HepG2 (cell line): ENCODE results near the gene SPSB2. TPM values are rescaled to one million over a fixed set of nuclear protein-coding genes. Genes with fewer than 3 reads are reported as not detected.

ENCODE experiments used
- ATAC-seq: fragments of 200-7000 bp; cut with Tn5 transposase; 3 replicates; pipeline ENCODE4 v1.9.1; 2020; ENCODE audit warnings: mild to moderate bottlenecking, moderate library complexity
- BruUV-seq: library from RNA; stranded (reverse); fragments of 400-500 nt; replicated peaks from 2 replicates; lab custom pipeline; 2021; lab: Mats Ljungman, UMichigan
- CTCF ChIA-PET: fragments of 300-600 bp; formaldehyde crosslinking; extraction: SDS; loops from one replicate; lab custom pipeline; 2021; ENCODE audit warnings: low total read pairs, inconsistent platforms, low intra/inter-chr PET ratio; lab: Yijun Ruan, JAX
- POLR2A ChIA-PET: fragments of 350-600 bp; sonication (Branson Sonifier 250); formaldehyde crosslinking; loops from one replicate; lab custom pipeline; 2020; ENCODE audit warnings: antibody characterized with exemption, inconsistent platforms; lab: Yijun Ruan, JAX
- DNase-seq: peaks from one replicate; pipeline ENCODE4 v3.0.0-alpha.2; 2015; ENCODE audit warnings: low spot score
- FAIRE-seq: peaks from 3 replicates; lab custom pipeline; 2011; peaks lifted over from hg19 to GRCh38; lab: Jason Lieb, UNC
- H2AFZ ChIP-seq: one replicate; pipeline ENCODE4 v1.6.1; 2011; ENCODE audit warnings: low read length, inconsistent platforms
- H3K27ac ChIP-seq: fragments of 300-600 bp; 3 replicates; pipeline ENCODE4 v1.8.0; 2011; ENCODE audit warnings: mixed run types, mild to moderate bottlenecking, mixed read lengths, low read length, inconsistent platforms; ENCODE audit not compliant: insufficient read depth; ENCODE audit errors: extremely low read length
- H3K27me3 ChIP-seq, 2 experiments: fragments of 200-600 bp in 1 of 2; 2 replicates in 1 of 2; 3 replicates in 1 of 2; pipeline versions ENCODE4 v1.6.0 to v1.8.0; 2011; ENCODE audit warnings: low read length in 2 of 2, mild to moderate bottlenecking in 2 of 2, moderate library complexity in 2 of 2, inconsistent platforms in 1 of 2; ENCODE audit not compliant: insufficient read depth in 2 of 2, control insufficient read depth in 1 of 2
- H3K36me3 ChIP-seq, 2 experiments: fragments of 200-600 bp in 1 of 2; replicated peaks in 1 of 2; 2 replicates in 1 of 2; 3 replicates in 1 of 2; pipeline versions ENCODE4 v1.5.1 to v1.8.0; 2011; ENCODE audit warnings: low read length in 2 of 2, inconsistent platforms in 1 of 2; ENCODE audit not compliant: insufficient read depth in 2 of 2, control insufficient read depth in 1 of 2
- H3K4me1 ChIP-seq: 2 replicates; pipeline ENCODE4 v1.5.1; 2012; ENCODE audit warnings: low read length, inconsistent platforms; ENCODE audit not compliant: insufficient read depth
- H3K4me2 ChIP-seq: 2 replicates; pipeline ENCODE4 v1.6.0; 2011; ENCODE audit warnings: low read depth, low read length, inconsistent platforms
- H3K4me3 ChIP-seq, 3 experiments: fragments of 200-600 bp in 1 of 3; sonication (generic), shearing (Covaris generic) in 1 of 3; replicated peaks in 1 of 3; 2 replicates each; pipeline ENCODE4 v1.5.1; 2011 to 2016; ENCODE audit warnings: low read length in 3 of 3, inconsistent platforms in 2 of 3, low read depth in 2 of 3, mild to moderate bottlenecking in 2 of 3, control low read depth in 1 of 3, mixed read lengths in 1 of 3; ENCODE audit not compliant: insufficient read depth in 1 of 3
- H3K79me2 ChIP-seq: one replicate; pipeline ENCODE4 v1.6.1; 2011; ENCODE audit warnings: low read length, inconsistent platforms; ENCODE audit not compliant: insufficient read depth
- H3K9ac ChIP-seq: 2 replicates; pipeline ENCODE4 v1.6.0; 2011; ENCODE audit warnings: mild to moderate bottlenecking, low read depth, low read length, inconsistent platforms; ENCODE audit not compliant: insufficient read depth
- H3K9me3 ChIP-seq: 2 replicates; pipeline ENCODE4 v1.5.1; 2012; ENCODE audit warnings: mild to moderate bottlenecking, low read length
- H4K20me1 ChIP-seq: 2 replicates; pipeline ENCODE4 v1.6.0; 2011; ENCODE audit warnings: inconsistent platforms, mild to moderate bottlenecking, low read length, moderate library complexity; ENCODE audit not compliant: insufficient read depth
- LRRFIP1 ChIP-seq: sonication (generic); formaldehyde crosslinking; conservative IDR thresholded peaks from 2 replicates; pipeline ENCODE4 v1.4.0; 2020; ENCODE audit warnings: missing genetic modification reagents
- MED1 ChIP-seq: sonication (generic); formaldehyde crosslinking; IDR thresholded peaks from 2 replicates; pipeline ENCODE4 v1.4.0; 2020; ENCODE audit warnings: missing genetic modification reagents
- MXI1 ChIP-seq: IDR thresholded peaks from 3 replicates; pipeline ENCODE4 v1.6.1; 2012; ENCODE audit warnings: low read depth, low read length, inconsistent platforms, borderline replicate concordance
- NFE2L2 ChIP-seq: fragments of 150-350 bp; IDR thresholded peaks from 2 replicates; pipeline ENCODE4 v1.6.1; 2014; ENCODE audit warnings: low read length
- PHF21A ChIP-seq: sonication (generic); formaldehyde crosslinking; IDR thresholded peaks from 2 replicates; pipeline ENCODE4 v1.5.0; 2020; ENCODE audit warnings: mild to moderate bottlenecking, missing genetic modification reagents
- RERE ChIP-seq: IDR thresholded peaks from 2 replicates; pipeline ENCODE4 v1.6.1; 2016; ENCODE audit warnings: low read depth, missing genetic modification reagents, missing compliant biosample characterization
- SYNCRIP ChIP-seq: fragments of 200-400 bp; formaldehyde crosslinking; IDR thresholded peaks from 2 replicates; pipeline ENCODE4 v1.6.1; 2018; ENCODE audit warnings: mild to moderate bottlenecking, low read depth, low read length; ENCODE audit not compliant: insufficient read depth
- ZBTB2 ChIP-seq: sonication (generic); formaldehyde crosslinking; IDR thresholded peaks from 2 replicates; pipeline ENCODE4 v1.8.0; 2022; ENCODE audit warnings: low read depth, missing genetic modification reagents
- ZEB1 ChIP-seq: IDR thresholded peaks from 2 replicates; pipeline ENCODE4 v1.6.1; 2012; ENCODE audit warnings: mild to moderate bottlenecking, low read depth, inconsistent platforms; ENCODE audit not compliant: insufficient replicate concordance
- ZNF737 ChIP-seq: sonication (generic); formaldehyde crosslinking; IDR thresholded peaks from 2 replicates; pipeline ENCODE4 v1.5.0; 2020; ENCODE audit warnings: missing genetic modification reagents, mild to moderate bottlenecking, borderline replicate concordance
- WGBS: methylation state at CpG from one replicate; pipeline ENCODE4 v1.1.6; 2017; ENCODE audit warnings: low lambda C conversion rate; 5-methylcytosine and 5-hydroxymethylcytosine counted together
- in situ Hi-C: cut with HindIII; loops from 2 replicates; pipeline ENCODE4 v1.10.0; 2017; ENCODE audit warnings: low pct_unique_long_range_greater_than_20kb; ENCODE audit not compliant: extremely low pct_ligation_motif_present
- intact Hi-C: fragments of 100-400 bp; cut with micrococcal nuclease; formaldehyde crosslinking; loops from one replicate; pipeline ENCODE4 v1.10.0; 2022; ENCODE audit not compliant: unreplicated experiment
- polyA plus RNA-seq, 8 experiments: library from polyadenylated mRNA; depleted of rRNA in 3 of 8; stranded (reverse) in 7 of 8; unstranded in 1 of 8; fragments of >200 nt; fragmentation: Illumina TruSeq in 4 of 8; extraction: Trizol in 4 of 8; gene quantifications; 2 replicates each; pipeline versions ENCODE4 v1.2.1 to v1.2.3, GENCODE V29; 2011 to 2016; ENCODE audit warnings: low read depth in 4 of 8, missing spikeins in 1 of 8, mixed read lengths in 1 of 8; ENCODE audit not compliant: insufficient read depth in 1 of 8
- total RNA-seq, 5 experiments: library from RNA; depleted of rRNA; stranded (reverse); fragments of >200 nt; fragmentation: Illumina TruSeq; extraction: Trizol; gene quantifications; 2 replicates each; pipeline ENCODE4 v1.2.3, GENCODE V29; 2016; ENCODE audit warnings: low read depth in 1 of 5

Gene SPSB2
- total and polyA plus RNA-seq, 2 of the 13 experiments (the other 11 are each of a cell fraction or from before 2014, with no cell fraction given): 2.0 to 6.2 TPM

- H3K36me3 ChIP-seq: peaks cover 9 to 14% of the 10 kb centered on the region in 2 experiments; a peak in 4 of 5 replicates
- H3K27me3 ChIP-seq: no peaks in the 10 kb centered on the region
- CTCF ChIA-PET: interaction anchor here (0.8 kb wide), 1 partner anchor 92 kb away, joined by 3 read pairs; no protein-coding TSS in a partner anchor
- H3K4me2 ChIP-seq: peak within 1 kb of the TSS; percentile 85
- DNase-seq: peak; percentile 23
- in situ Hi-C loops (loop anchor here (5.0 kb wide), 1 partner anchor 76 kb away; the partner anchor contains the start of gene MLF2), intact Hi-C loops (loop anchor here (10.0 kb wide), 1 partner anchor 213 kb away; no protein-coding TSS in a partner anchor)
- FAIRE-seq: no peak
- 5% methylated on average over 19 of the region's 60 CpGs for WGBS
- peak within 1 kb of the TSS; percentile 82 to 100 (median 86) for H3K4me3 ChIP-seq
- ATAC-seq: peak; percentile 13
- H3K27ac ChIP-seq: peak within 1 kb of the TSS; percentile 86
- H3K79me2 ChIP-seq: peaks cover 16% of the 10 kb centered on the region
- H2AFZ ChIP-seq: no peak within 1 kb of the TSS
- no TSS peak for BruUV-seq
- no peaks in the 10 kb centered on the region for H4K20me1 ChIP-seq
- no peaks in the 10 kb centered on the region for H3K9me3 ChIP-seq
- H3K9ac ChIP-seq: peak within 1 kb of the TSS; percentile 97
- H3K4me1 ChIP-seq: peaks cover 24% of the 10 kb centered on the region
- POLR2A ChIA-PET: interaction anchor here (1.3 to 4.7 kb wide), 7 partner anchors 24 to 215 kb away, joined by 3 to 20 read pairs (median 8); partner anchors contain the start of genes CDCA3, COPS7A, MLF2 and PTMS
- no peak for TF ChIP-seq MED1 (CRISPR knock-in tag)
- TF ChIP-seq PHF21A (CRISPR knock-in tag): 0 out of 2 replicates have a peak, but pooled peaks have one; percentile 2
- TF ChIP-seq NFE2L2: no peak
- TF ChIP-seq ZNF737 (CRISPR knock-in tag): no peak
- no peak for TF ChIP-seq SYNCRIP
- TF ChIP-seq LRRFIP1 (CRISPR knock-in tag): no peak
- TF ChIP-seq ZBTB2: no peak
- no peak for TF ChIP-seq MXI1
- no peak for TF ChIP-seq RERE
- no peak for TF ChIP-seq ZEB1
These were observed 44.9 kb downstream of the SPSB2 start, which contains the start of gene P3H3 for GRCh38 chr12:6827982-6828780. Gene P3H3 (plus strand): TSS chr12:6828407. CDS start chr12:6828441, 34 bp downstream.
